Neural progenitor cell (in vitro differentiated cells): ENCODE results near the gene CETN1. TPM values are rescaled to one million over a fixed set of nuclear protein-coding genes. Genes with fewer than 3 reads are reported as not detected.

Experiments used
- DNase-seq: peaks from one replicate; pipeline ENCODE4 v3.0.0-alpha.2; 2016; ENCODE audit warnings: low spot score
- H2AFZ ChIP-seq: fragments of 200-600 bp; sonication (generic); replicated peaks from 2 replicates; pipeline ENCODE4 v1.6.1; 2016; ENCODE audit warnings: antibody characterized with exemption
- H3F3A ChIP-seq: fragments of 200-600 bp; sonication (generic); 2 replicates; pipeline ENCODE4 v1.6.1; 2016; ENCODE audit warnings: antibody characterized with exemption, low read depth
- H3K27ac ChIP-seq: fragments of 200-600 bp; sonication (generic); 2 replicates; pipeline ENCODE4 v1.5.1; 2016; ENCODE audit warnings: mild to moderate bottlenecking
- H3K27me3 ChIP-seq: fragments of 200-600 bp; sonication (generic); 2 replicates; pipeline ENCODE4 v1.6.1; 2016; ENCODE audit warnings: mild to moderate bottlenecking, moderate library complexity
- H3K36me3 ChIP-seq: fragments of 200-600 bp; sonication (generic); 2 replicates; pipeline ENCODE4 v1.5.1; 2016
- H3K4me1 ChIP-seq: fragments of 200-600 bp; sonication (generic); 2 replicates; pipeline ENCODE4 v1.6.1; 2016; ENCODE audit warnings: mixed run types
- H3K4me2 ChIP-seq: fragments of 200-600 bp; sonication (generic); 2 replicates; pipeline ENCODE4 v1.6.1; 2016
- H3K4me3 ChIP-seq: fragments of 200-600 bp; sonication (generic); 2 replicates; pipeline ENCODE4 v1.5.1; 2016
- H3K79me2 ChIP-seq: fragments of 200-600 bp; sonication (generic); 2 replicates; pipeline ENCODE4 v1.6.1; 2016; ENCODE audit warnings: low read depth
- H3K9ac ChIP-seq: fragments of 200-600 bp; sonication (generic); 2 replicates; pipeline ENCODE4 v1.6.1; 2016
- H3K9me3 ChIP-seq: fragments of 200-600 bp; sonication (generic); 2 replicates; pipeline ENCODE4 v1.5.1; 2016; ENCODE audit warnings: low read depth
- H4K20me1 ChIP-seq: fragments of 200-600 bp; sonication (generic); 2 replicates; pipeline ENCODE4 v1.6.1; 2016; ENCODE audit warnings: low read depth
- H3K27ac Mint-ChIP-seq: 3 replicates; pipeline ENCODE4 v1.8.0; 2021; ENCODE audit warnings: mixed read lengths
- H3K27me3 Mint-ChIP-seq: 2 replicates; pipeline ENCODE4 v1.8.0; 2022; ENCODE audit warnings: low read depth, mild to moderate bottlenecking, inconsistent platforms, moderate library complexity, mixed read lengths; ENCODE audit not compliant: insufficient read depth
- H3K36me3 Mint-ChIP-seq: 3 replicates; pipeline ENCODE4 v1.8.0; 2021; ENCODE audit warnings: mixed read lengths
- H3K4me1 Mint-ChIP-seq: 3 replicates; pipeline ENCODE4 v1.8.0; 2021; ENCODE audit warnings: mixed read lengths
- H3K4me3 Mint-ChIP-seq: 3 replicates; pipeline ENCODE4 v1.8.0; 2021; ENCODE audit warnings: mild to moderate bottlenecking, moderate library complexity, mixed read lengths
- H3K9me3 Mint-ChIP-seq: 3 replicates; pipeline ENCODE4 v1.8.0; 2020; ENCODE audit warnings: mixed read lengths
- CTCF ChIP-seq: fragments of 200-600 bp; sonication (generic); IDR thresholded peaks from 2 replicates; pipeline ENCODE4 v1.5.1; 2017; ENCODE audit warnings: antibody characterized with exemption, mild to moderate bottlenecking
- EZH2 ChIP-seq: fragments of 200-600 bp; sonication (generic); IDR thresholded peaks from 2 replicates; pipeline ENCODE4 v1.6.1; 2017; ENCODE audit warnings: antibody characterized with exemption, mild to moderate bottlenecking, moderate library complexity
- EZH2phosphoT487 ChIP-seq: fragments of 200-600 bp; sonication (generic); IDR thresholded peaks from 2 replicates; pipeline ENCODE4 v1.6.1; 2017; ENCODE audit warnings: antibody characterized with exemption
- total RNA-seq: library from RNA; depleted of rRNA; stranded (reverse); fragments of >200 nt; gene quantifications from 2 replicates; pipeline ENCODE4 v1.2.3, GENCODE V29; 2015; ENCODE audit warnings: low replicate concordance

The CETN1 gene
- total RNA-seq, 1 donor from 2014 or later: not detected

- Mint-ChIP-seq H3K27ac (peak overlapping the region; percentile 12), H3K36me3 (no peaks in the 10 kb centered on the region), H3K4me1 (peaks cover 2% of the 10 kb centered on the region), H3K9me3 (no peaks in the 10 kb centered on the region), H3K27me3 (peaks cover 6% of the 10 kb centered on the region), H3K4me3 (no peak overlapping the region)
- Histone ChIP-seq H4K20me1 (no peaks in the 10 kb centered on the region), H3K79me2 (no peaks in the 10 kb centered on the region), H3K9ac (no peak overlapping the region), H3K9me3 (no peaks in the 10 kb centered on the region), H3K4me2 (no peak overlapping the region), H3K36me3 (no peaks in the 10 kb centered on the region), H3K27ac (no peak overlapping the region), H3F3A (no peaks in the 10 kb centered on the region), H3K27me3 (no peaks in the 10 kb centered on the region), H3K4me1 (no peaks in the 10 kb centered on the region), H2AFZ (no peak overlapping the region), H3K4me3 (no peak overlapping the region)
- TF ChIP-seq CTCF: no peak
- DNase-seq: no peak
Observed at GRCh38 chr18:612156-612555, 32.0 kb downstream of the CETN1 start.

- no peaks in the 10 kb centered on the region for H3F3A ChIP-seq
- Mint-ChIP-seq H3K9me3 (no peaks in the 10 kb centered on the region), H3K4me1 (peaks cover 2% of the 10 kb centered on the region), H3K36me3 (no peaks in the 10 kb centered on the region), H3K4me3 (no peak overlapping the region), H3K27me3 (peaks cover 6% of the 10 kb centered on the region), H3K27ac (no peak overlapping the region)
- no peak overlapping the region for H3K4me3 ChIP-seq
- H3K9ac ChIP-seq: no peak overlapping the region
- DNase-seq: no peak
- no peak overlapping the region for H3K27ac ChIP-seq
- no peak for TF ChIP-seq EZH2phosphoT487
- TF ChIP-seq CTCF: no peak
- TF ChIP-seq EZH2: no peak
- no peaks in the 10 kb centered on the region for H4K20me1 ChIP-seq
- no peak overlapping the region for H2AFZ ChIP-seq
- no peaks in the 10 kb centered on the region for H3K79me2 ChIP-seq
- H3K9me3 ChIP-seq: no peaks in the 10 kb centered on the region
- no peaks in the 10 kb centered on the region for H3K36me3 ChIP-seq
- H3K27me3 ChIP-seq: no peaks in the 10 kb centered on the region
- H3K4me1 ChIP-seq: no peaks in the 10 kb centered on the region
- H3K4me2 ChIP-seq: no peak overlapping the region
Observed at GRCh38 chr18:614193-614592, 34.0 kb downstream of the CETN1 start.

- Histone ChIP-seq H3K4me1 (no peaks in the 10 kb centered on the region), H3F3A (no peaks in the 10 kb centered on the region), H3K79me2 (no peaks in the 10 kb centered on the region), H3K4me2 (no peak overlapping the region), H3K9ac (no peak overlapping the region), H4K20me1 (no peaks in the 10 kb centered on the region), H3K27me3 (no peaks in the 10 kb centered on the region), H3K27ac (no peak overlapping the region), H3K36me3 (no peaks in the 10 kb centered on the region), H3K9me3 (no peaks in the 10 kb centered on the region), H2AFZ (no peak overlapping the region), H3K4me3 (no peak overlapping the region)
- Mint-ChIP-seq H3K4me3 (no peak overlapping the region), H3K36me3 (no peaks in the 10 kb centered on the region), H3K9me3 (no peaks in the 10 kb centered on the region), H3K4me1 (peaks cover 2% of the 10 kb centered on the region), H3K27ac (no peak overlapping the region), H3K27me3 (peaks cover 6% of the 10 kb centered on the region)
- TF ChIP-seq EZH2phosphoT487 (no peak), CTCF (no peak), EZH2 (no peak)
- no peak for DNase-seq
Observed at GRCh38 chr18:615092-615521, 34.9 kb downstream of the CETN1 start.

- no peak overlapping the region for H3K27ac Mint-ChIP-seq
- no peak overlapping the region for H3K4me2 ChIP-seq
- no peak overlapping the region for H2AFZ ChIP-seq
- no peaks in the 10 kb centered on the region for H3K79me2 ChIP-seq
- H3K4me1 Mint-ChIP-seq: peaks cover 2% of the 10 kb centered on the region
- H3K27ac ChIP-seq: no peak overlapping the region
- no peaks in the 10 kb centered on the region for H3K9me3 Mint-ChIP-seq
- H4K20me1 ChIP-seq: no peaks in the 10 kb centered on the region
- H3K9me3 ChIP-seq: no peaks in the 10 kb centered on the region
- H3K4me3 ChIP-seq: no peak overlapping the region
- H3K36me3 ChIP-seq: no peaks in the 10 kb centered on the region
- TF ChIP-seq EZH2phosphoT487 (no peak), EZH2 (no peak), CTCF (no peak)
- peaks cover 6% of the 10 kb centered on the region for H3K27me3 Mint-ChIP-seq
- H3K4me3 Mint-ChIP-seq: no peak overlapping the region
- no peaks in the 10 kb centered on the region for H3F3A ChIP-seq
- no peaks in the 10 kb centered on the region for H3K27me3 ChIP-seq
- no peaks in the 10 kb centered on the region for H3K4me1 ChIP-seq
- DNase-seq: no peak
- no peak overlapping the region for H3K9ac ChIP-seq
- H3K36me3 Mint-ChIP-seq: no peaks in the 10 kb centered on the region
Observed at GRCh38 chr18:615773-616172, 35.6 kb downstream of the CETN1 start.
